H1 (cell line): Measurements from ENCODE around the gene KCTD19. TPM values are rescaled to one million over a fixed set of nuclear protein-coding genes. Genes with fewer than 3 reads are reported as not detected.

ENCODE experiments used
- CHD7 ChIP-seq: fragments of 300-600 bp; sonication (generic); IDR thresholded peaks from 2 replicates; pipeline ENCODE4 v1.7.1; 2012; ENCODE audit warnings: low read length, moderate library complexity, mild to moderate bottlenecking, inconsistent platforms; ENCODE audit not compliant: insufficient replicate concordance
- polyA plus RNA-seq, 7 experiments: library from polyadenylated mRNA; depleted of rRNA in 3 of 7; stranded (reverse) in 5 of 7; unstranded in 2 of 7; fragments of >200 nt in 5 of 7; fragments of 200-250 nt in 2 of 7; gene quantifications; 1 replicate in 5 of 7; 2 replicates in 1 of 7; 4 replicates in 1 of 7; pipeline versions ENCODE4 v1.2.1 to v1.2.3, GENCODE V29; 2011 to 2013; ENCODE audit warnings: missing spikeins in 2 of 7, mixed read lengths in 2 of 7
- total RNA-seq: library from RNA; stranded (reverse); fragmentation: NEBNext Ultra II Directional; extraction: Animal tissue kit (Norgen Biotek cat#: 25700); gene quantifications from 2 replicates; pipeline ENCODE4 v1.2.1, GENCODE V29; 2021

The KCTD19 gene
- total and polyA plus RNA-seq, 2 of the 8 experiments (the other 6 are each of a cell fraction or from before 2014, with no cell fraction given): 0.06 to 0.24 TPM

DNA sequence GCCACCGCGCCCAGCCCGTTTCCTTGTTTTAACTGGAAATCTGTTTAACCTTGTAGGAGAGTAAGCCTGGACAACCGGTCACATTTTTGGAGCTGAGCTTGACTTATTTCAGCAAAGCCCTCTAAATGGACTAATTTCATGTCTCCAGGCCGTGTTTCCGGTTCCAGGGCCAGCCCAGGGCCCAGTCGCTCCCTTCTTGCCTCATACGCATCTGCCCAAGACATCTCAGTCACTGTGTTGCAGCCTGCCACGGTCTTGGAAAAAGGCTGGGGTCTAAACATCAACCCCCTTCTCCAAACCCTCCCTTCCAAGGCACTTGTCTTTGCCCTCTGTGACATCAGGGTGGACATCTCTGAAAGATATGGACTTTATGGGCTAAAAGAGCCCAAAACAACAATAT lies 28.3 kb downstream of the KCTD19 start (continued):
- no peak for TF ChIP-seq CHD7
- TF ChIP-seq, all 59 proteins: peak for 0
